NCI-H128 (cell line): ENCODE data around the gene ROPN1.
"Not testable (repeated sequence)": the region's sequence is repeated elsewhere in the genome, so short reads cannot be mapped to it uniquely, and the experiment has no call there.

Source experiments
- DNase-seq: peaks from one replicate; lab custom pipeline; 2025; ENCODE audit not compliant: unreplicated experiment; lab: John Stamatoyannopoulos, UW

Gene ROPN1

GRCh38 chr3:123991730-123992588 is at the start of gene ROPN1:
ROPN1 (minus strand) TSS chr3:123992124; CDS start chr3:123980481, 11,643 bp downstream.
- DNase-seq, result not testable (repeated sequence)

DNA sequence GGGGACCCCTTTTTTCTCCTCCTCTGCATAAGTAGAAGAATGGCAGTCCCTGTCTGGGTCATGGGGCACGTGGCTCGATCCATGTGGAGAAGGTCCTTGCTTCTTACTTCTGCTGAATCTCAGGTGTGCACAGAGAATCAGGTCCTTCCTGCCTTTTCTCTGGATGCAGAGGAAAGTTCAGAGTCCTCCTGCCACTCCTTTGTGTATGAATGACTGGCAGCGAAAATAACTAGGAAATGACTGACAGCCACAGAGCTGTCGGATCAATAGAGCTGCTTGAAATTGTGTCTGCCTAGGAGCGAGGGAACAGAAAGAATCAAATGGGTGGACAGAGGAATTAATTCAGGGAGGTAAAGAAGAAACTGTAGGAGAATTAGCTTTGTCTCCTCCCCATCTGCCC is 49.6 kb upstream of the ROPN1 start:
- no peak for DNase-seq

- no peak for DNase-seq
Observed at GRCh38 chr3:124037326-124037725, 45.4 kb upstream of the ROPN1 start.

DNA sequence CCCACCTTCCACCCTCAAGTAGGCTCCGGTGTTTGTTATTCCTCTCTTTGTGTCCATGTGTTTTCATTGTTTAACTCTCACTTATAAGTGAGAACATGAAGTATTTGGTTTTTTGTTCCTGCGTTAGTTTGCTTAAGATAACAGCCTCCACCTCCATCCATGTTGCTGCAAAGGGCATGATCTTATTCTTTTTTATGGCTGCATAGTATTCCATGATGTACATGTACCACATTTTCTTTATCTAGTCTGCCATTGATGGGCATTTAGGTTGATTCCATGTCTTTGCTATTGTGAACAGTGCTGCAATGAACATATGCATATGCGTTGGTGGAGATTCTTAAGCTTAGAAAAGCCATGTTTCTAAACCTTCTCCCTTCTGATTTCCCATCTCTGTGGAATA is 44.3 kb upstream of the ROPN1 start:
- not testable (repeated sequence) for DNase-seq

DNA sequence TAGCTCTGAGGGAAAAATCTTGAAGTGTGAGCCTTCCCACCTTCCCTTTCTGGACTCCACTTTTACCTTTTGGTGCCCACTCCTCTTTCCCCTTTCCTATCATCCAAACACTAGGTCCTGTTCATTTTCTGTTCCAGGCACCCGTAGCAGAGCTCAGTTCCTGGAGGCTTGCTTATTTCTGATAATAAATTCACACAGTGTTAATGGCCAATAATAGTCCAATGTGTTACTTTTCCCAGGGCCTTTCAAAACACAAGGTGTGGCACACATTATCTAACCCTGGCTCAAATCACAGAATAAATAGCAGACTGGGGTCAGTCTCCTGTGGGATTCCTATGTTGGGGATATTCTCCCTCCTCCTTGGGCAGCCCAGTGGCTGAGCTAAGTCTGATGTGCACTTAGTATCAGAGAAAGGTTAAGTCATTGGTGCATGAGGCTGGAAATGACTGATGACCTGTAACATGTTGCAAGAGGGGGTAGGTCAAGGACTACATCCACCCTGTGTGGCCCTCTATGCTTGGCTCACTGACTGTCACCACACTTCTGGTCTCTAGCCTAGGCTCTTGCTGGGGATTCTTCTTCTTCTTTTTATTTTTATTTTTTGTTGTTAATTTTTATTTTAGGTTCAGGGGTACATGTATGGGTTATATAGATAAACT is 43.7 kb upstream of the ROPN1 start:
- no peak for DNase-seq

DNA sequence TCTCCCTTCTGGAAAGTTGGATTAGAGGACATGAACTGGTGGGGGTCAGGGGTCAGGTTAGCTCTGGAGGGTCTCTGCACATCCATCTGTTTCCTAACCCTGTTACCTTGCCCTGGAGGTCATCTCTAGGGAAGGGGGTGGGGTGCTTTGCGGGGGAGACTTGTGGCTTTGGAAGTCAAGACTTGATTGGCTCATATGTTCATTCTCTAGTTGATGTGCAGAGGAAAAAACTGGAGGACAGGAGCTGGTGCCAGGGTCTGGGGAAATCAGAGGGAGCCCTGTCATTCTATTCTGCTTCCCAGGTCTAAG is 42.9 kb upstream of the ROPN1 start:
- DNase-seq, result no peak

GRCh38 chr3:124034016-124034843 is 42.3 kb upstream of the ROPN1 start:
- DNase-seq, result no peak

DNA sequence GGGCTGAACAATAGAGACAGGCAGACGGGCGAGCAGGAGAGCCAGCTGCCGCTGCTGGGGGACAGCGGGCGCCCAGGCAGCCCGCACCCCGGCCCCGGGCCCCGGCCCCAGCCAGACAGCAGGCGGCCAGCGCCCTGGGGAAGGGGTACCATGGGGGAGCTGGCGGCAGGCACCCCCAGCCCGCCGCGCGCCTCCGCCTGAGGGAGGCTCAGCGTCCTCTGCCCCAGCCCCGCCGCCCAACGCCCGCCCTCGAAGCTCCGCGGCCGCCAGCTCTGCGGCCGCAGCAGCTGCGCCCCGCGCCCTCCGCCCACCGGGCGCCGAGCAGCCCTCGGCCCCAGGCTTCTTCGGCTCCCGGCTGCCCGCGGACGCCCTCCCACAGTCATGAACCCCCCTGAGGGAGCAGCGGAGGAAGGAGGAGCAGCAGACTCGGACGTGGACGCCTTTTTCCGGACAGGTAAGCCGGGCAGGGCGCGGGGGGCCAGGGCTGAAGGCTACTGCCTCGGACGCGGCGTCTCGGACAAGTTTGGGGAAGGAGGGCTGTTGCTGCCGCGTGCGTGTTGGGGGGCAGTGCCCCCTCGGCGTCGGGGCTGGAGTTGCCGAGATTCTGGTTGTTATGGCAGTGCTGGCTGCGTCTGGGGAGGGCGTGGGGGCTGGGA is 41.6 kb upstream of the ROPN1 start, which contains the start of gene KALRN:
Gene KALRN (plus strand): TSS at position 10 of the 656 bp plus-strand sequence.
- DNase-seq, result no peak

GRCh38 chr3:124032881-124033359 is 41.0 kb upstream of the ROPN1 start:
- peak; percentile 80 for DNase-seq

DNA sequence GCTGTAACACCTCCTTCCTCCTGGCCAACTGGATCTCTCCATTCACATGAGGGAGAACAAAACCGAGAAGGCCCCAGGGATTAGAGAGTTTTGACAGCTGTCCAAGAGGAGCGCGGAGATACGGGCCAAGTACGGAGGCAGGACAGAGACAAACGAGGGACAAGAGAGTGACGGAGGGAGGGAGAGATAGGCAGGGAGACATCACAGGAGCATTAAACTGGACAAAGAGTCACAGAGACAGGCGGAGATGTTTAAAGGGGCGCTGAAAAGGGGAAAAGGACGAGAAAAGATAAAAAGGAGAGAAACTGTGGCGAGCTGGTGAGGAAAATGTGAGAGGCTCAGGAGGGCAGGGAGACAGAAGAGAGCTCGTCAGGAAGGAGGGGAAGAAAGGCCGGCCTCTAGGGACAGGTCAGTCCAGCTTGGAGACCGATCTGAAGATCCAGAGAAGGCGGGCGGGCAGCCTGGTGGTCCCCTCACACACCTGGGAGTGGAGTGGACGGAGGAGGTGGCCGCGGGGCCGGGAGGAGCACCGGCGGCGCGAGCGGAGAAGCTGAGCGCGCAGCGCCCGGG is 40.5 kb upstream of the ROPN1 start:
- DNase-seq, result peak; percentile 87

- DNase-seq, result no peak
Observed at GRCh38 chr3:124026516-124026915, 34.6 kb upstream of the ROPN1 start.

DNA sequence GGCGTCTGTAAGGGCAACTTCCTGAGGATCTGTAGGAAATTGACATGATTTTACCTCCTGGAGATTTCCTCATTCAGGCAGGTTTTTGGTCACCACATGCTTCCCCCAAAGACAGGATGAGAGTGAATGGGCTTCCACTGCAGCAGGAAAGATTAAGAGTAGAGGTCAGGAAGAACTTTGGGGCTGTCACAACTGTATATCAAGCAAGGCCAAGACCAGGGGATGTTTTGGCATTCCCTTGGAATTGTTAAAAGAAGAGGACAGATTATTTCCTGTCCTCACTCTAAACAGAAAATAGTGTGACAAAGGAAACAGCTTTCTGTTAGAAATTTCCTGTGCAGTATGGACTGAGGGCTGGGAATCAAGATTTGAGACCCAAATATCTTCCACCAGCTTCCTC is 31.6 kb upstream of the ROPN1 start:
- DNase-seq, result not testable (repeated sequence)

DNA sequence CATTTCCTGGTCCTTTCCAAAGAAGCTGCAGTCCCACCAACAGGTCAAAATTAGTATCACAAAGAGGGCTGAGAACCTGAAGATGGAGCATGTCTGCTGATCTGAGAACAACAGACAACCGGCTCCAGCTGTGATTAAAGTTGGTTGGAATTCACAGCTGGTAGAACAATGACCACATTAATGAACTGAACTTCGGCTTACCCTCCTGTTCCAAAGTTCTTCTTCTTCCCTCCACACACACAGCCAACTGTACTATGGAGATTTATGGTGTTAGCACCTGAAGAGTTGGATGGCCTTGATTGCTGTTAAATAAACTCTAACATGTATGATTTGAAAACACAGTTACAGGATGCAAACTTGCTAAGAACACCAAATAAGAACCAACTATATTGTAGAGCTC is 27.4 kb upstream of the ROPN1 start:
- no peak for DNase-seq

- DNase-seq, result not testable (repeated sequence)
Observed at GRCh38 chr3:124017502-124017901, 25.6 kb upstream of the ROPN1 start.

DNA sequence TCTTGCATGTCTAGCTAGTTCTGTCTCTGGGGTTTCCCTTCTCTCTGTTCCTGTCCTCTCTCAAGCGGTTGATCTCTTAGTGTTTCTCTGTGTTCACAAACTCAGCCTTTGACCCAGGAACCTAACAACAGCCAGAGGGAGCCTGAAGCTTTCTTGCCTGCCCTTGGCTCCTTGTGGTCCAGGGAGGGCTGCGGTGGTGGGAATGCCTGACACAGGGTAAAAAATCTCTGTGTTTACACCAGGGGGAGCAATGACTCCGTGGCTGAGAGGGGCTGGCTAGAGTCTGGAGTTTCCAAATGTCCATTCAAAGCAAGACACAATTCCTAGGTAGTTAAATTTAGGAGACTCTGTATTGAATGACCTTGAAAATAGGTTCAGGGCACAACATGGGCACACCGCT is 24.6 kb upstream of the ROPN1 start:
- peak; percentile 51 for DNase-seq

DNA sequence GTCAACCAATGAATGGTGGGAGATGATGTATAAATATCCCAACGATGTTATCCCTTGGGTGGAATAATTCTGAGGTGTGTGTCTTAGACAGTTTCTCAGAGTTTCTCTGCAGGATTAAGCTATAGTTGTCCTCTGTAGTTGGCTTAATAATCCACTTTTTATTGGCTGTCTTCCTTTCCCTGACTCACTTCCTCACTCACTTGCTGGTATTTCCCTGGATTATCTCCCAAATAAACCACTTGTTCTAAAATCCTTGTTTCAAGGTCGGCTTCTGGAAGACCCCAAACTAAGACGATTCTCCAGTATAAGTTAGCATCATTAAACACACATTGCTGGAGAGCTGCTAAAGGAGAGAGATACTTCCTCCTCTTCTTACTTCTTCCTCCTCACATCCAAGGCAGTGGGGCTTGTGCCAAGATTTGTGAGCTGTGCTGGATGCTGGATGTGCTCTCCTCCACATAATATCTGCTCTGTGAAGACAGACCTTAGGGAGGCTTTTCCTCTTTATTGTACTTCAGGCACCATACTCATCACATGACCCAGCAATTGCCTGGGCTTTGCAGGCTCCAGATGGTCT is 22.5 kb upstream of the ROPN1 start:
- no peak for DNase-seq

DNA sequence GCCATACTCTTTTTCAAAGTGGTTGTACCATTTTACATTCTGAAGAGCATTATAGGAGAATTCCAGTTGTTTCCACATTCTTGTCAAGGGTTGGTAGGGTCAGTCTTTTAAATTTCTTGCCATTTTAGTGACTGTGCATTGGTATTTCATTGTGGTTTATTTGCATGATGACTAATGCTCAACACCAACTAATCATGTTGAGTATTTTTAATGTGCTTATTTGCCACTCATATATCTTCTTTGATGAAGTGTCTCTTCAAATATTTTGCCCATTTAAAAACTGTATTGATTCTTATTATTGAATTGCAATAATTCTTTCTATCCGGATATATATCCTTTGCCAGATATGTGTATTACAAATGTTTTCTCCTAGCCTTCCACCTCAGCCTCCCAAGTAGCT is 16.4 kb upstream of the ROPN1 start:
- DNase-seq, result not testable (repeated sequence)

- no peak for DNase-seq
Observed at GRCh38 chr3:124007186-124007585, 15.3 kb upstream of the ROPN1 start.

DNA sequence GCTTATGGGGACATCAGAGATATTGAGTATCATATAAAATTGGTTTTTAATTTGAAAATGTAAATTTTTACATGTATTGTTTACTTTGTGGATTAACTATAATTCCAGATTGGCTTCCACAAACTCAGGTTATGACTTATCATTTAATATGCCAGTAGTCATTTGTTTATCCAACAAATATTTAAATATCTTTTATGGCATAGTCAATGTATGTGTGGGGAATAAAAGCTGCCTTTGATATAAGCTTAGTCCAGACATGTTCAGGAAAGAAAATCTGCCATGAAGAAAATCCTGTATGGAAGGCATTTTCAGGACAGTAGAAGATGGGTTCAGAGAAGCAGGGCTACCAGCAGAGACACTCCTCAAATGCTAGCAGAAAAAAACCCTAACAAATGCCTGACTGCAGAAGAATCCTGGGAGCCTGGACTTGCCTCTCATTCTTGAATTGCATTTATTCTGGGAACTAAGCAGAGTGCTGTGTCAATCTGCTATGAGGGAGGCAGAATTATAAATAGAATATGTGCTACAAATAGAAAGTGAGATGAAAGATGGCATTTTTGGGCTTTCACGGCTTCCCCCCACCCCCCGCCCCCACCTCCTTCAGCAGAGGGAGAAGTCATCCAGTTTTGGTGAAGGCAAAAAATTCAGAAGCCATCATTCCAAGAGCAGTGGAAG is 10.6 kb upstream of the ROPN1 start:
- DNase-seq, result not testable (repeated sequence)

GRCh38 chr3:124001366-124001765 is 9.4 kb upstream of the ROPN1 start:
- DNase-seq, result not testable (repeated sequence)
